ENCODE data around the gene KLF2. TPM values are rescaled to one million over a fixed set of nuclear protein-coding genes. Genes with fewer than 3 reads are reported as not detected.
A peak's percentile ranks its signal among the peaks of the same experiment; 100 is the strongest.

The KLF2 gene
- total RNA-seq, 1 donor from 2014 or later, result 252 TPM

DNA sequence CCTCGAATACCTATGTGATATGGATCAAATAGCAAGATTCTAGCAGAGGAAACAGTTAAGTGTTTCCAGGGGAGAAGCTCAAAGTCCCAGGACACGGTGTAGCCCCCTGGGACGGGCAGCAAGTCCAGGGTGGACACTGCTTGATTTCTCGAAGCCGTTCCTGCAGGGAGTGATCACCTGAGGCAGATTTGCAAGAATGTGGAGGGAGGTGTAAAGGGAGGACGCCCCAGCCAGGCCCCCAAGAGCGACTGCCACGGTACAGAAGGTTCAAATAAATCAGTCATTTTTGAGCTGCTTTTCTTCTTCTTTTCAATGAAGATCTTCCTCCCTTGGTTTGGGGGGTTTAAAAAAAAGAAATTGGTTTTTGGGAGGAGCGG, 41.4 kb downstream of the KLF2 start:
- no peak for DNase-seq (ENCODE audit: extremely low spot score in 2 of 2)
- intact Hi-C loops (cut with DNase I), result no loop called here
- TF ChIP-seq POLR2AphosphoS5 (IDR thresholded peaks at IDR 0.05; ENCODE audit: insufficient read depth in 1 of 2, low read depth in 1 of 2) (no peak), POLR2A (IDR thresholded peaks at IDR 0.05) (no peak)
- TF ChIP-seq, protein P1, sequence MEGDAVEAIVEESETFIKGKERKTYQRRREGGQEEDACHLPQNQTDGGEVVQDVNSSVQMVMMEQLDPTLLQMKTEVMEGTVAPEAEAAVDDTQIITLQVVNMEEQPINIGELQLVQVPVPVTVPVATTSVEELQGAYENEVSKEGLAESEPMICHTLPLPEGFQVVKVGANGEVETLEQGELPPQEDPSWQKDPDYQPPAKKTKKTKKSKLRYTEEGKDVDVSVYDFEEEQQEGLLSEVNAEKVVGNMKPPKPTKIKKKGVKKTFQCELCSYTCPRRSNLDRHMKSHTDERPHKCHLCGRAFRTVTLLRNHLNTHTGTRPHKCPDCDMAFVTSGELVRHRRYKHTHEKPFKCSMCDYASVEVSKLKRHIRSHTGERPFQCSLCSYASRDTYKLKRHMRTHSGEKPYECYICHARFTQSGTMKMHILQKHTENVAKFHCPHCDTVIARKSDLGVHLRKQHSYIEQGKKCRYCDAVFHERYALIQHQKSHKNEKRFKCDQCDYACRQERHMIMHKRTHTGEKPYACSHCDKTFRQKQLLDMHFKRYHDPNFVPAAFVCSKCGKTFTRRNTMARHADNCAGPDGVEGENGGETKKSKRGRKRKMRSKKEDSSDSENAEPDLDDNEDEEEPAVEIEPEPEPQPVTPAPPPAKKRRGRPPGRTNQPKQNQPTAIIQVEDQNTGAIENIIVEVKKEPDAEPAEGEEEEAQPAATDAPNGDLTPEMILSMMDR (IDR thresholded peaks at IDR 0.05), result no peak
- Histone ChIP-seq H3K9me3 (no peaks in the 10 kb centered on the region), H3K27ac (peak overlapping the region; percentile 52), H3K4me1 (peaks cover 15% of the 10 kb centered on the region), H3K4me3 (no peak overlapping the region), H3K36me3 (no peaks in the 10 kb centered on the region), H3K27me3 (no peaks in the 10 kb centered on the region)

DNA sequence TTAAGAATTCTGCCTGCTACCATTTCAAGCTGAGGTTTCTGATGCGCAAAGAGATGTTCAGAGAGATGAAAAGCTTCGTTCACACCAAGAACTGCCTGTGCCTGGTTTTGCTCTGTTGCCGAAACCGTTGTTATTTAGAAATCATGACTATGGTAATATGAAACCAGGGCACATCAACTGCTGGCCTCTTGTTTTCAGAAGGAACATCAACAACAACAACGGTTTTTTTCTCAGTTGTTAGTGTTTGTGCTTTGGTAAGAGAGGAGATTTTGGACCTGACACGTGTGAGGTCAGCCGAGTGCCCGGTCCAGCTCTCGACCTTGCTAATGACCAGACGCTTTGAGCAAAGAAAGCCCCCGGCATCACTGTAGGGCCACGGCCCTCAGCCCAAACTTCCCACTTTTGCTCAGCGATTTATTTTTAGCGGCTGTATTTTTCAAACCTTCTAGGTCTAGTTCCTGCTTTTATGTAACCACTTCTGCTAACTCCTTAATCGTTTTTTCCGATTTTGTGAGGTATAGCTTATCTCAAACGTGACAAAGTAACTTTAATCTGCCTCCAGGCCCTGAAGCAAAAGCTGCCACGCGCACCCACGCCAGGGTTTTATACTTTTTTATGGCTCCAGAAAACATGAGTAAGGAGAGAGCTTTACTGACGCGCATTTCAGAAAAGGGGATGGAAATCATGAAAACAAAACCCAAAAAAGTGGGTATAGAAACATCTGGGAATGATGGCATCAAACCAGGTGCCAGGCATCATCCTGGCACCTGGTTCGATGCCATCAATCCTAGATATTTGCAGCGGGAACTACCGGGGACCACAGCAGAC, 42.0 kb downstream of the KLF2 start:
- TF ChIP-seq POLR2A (IDR thresholded peaks at IDR 0.05) (no peak), POLR2AphosphoS5 (IDR thresholded peaks at IDR 0.05; ENCODE audit: insufficient read depth in 1 of 2, low read depth in 1 of 2) (peak in 1 of 2 donors; percentile 34)
- Histone ChIP-seq H3K9me3 (no peaks in the 10 kb centered on the region), H3K4me1 (peaks cover 16% of the 10 kb centered on the region), H3K4me3 (no peak overlapping the region), H3K36me3 (peaks cover 0 to 3% of the 10 kb centered on the region in 2 donors), H3K27ac (peak overlapping the region; percentile 52), H3K27me3 (no peaks in the 10 kb centered on the region)
- no peak for DNase-seq (ENCODE audit: extremely low spot score in 2 of 2)
- intact Hi-C loops (cut with DNase I), result no loop called here

DNA sequence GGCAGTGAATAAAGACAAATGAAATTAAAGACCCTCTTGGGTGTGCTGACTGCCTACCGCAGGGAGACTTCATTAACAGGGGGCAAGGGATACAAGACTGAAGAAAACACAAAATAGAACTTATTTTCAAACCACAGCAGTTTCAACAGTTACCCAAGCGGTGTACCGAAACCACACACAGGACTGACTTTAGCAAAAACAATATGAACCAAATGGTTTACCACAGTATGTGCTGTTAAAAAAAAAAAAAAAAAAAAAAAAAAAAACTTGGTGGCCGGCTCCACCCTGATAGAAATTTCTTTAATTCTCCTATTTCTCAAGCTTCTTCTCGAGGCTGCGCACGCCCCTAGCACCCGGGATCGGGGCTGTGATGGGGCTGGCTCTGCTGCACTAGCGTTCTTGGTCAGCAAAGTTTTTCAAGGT, 42.6 kb downstream of the KLF2 start:
- no peaks in the 10 kb centered on the region for H3K27me3 ChIP-seq
- H3K36me3 ChIP-seq, result peaks cover 0 to 3% of the 10 kb centered on the region in 2 donors
- TF ChIP-seq POLR2A (IDR thresholded peaks at IDR 0.05) (no peak), POLR2AphosphoS5 (IDR thresholded peaks at IDR 0.05; ENCODE audit: insufficient read depth in 1 of 2, low read depth in 1 of 2) (no peak)
- TF ChIP-seq, protein P1 (IDR thresholded peaks at IDR 0.05), result no peak
- no peak overlapping the region for H3K27ac ChIP-seq
- no peak overlapping the region for H3K4me3 ChIP-seq
- DNase-seq (ENCODE audit: extremely low spot score in 2 of 2), result no peak
- intact Hi-C loops (cut with DNase I), result no loop called here
- no peaks in the 10 kb centered on the region for H3K9me3 ChIP-seq
- peaks cover 22% of the 10 kb centered on the region for H3K4me1 ChIP-seq

DNA sequence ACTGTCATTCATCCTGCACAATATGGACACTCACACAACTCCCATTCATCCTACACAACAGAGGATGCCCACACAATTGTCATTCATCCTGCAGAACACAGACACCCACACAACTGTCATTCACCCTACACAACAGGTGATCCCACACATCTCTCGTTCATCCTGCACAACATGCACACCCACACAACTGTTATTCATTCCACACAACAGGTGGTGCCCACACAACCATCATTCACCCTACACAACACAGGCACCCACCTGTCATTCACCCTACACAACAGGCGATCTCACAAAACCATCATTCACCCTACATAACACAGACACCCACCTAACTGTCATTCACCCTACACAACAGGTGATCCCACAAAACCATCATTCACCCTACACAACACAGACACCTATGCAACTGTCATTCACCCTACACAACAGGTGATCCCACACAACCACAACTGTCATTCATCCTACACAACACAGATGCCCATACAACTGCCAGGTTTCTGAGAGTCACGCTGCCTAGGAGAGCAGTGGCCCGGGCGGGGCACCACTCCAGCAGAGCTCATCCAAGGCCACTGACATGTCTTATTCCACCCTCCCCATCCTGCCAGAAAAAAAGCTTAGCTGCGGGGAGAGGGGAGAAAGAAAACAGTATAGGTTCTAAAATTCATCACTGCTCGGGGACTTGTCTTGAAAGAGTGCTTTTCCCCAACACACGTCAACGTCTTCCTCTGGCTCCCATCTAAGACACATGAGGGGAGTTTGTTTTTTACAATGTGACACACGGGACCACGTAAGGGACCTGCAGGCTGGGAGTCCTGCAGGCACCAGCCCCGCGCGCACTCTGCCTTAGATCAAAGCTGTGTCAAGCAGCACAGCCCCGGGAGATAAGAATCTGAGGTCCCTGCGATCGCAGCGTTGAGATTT, 44.0 kb downstream of the KLF2 start:
- Histone ChIP-seq H3K4me1 (peaks cover 31% of the 10 kb centered on the region), H3K27me3 (no peaks in the 10 kb centered on the region), H3K9me3 (no peaks in the 10 kb centered on the region), H3K36me3 (peaks cover 0 to 3% of the 10 kb centered on the region in 2 donors), H3K27ac (no peak overlapping the region), H3K4me3 (no peak overlapping the region)
- TF ChIP-seq POLR2AphosphoS5 (IDR thresholded peaks at IDR 0.05; ENCODE audit: insufficient read depth in 1 of 2, low read depth in 1 of 2) (no peak), POLR2A (IDR thresholded peaks at IDR 0.05) (no peak)
- TF ChIP-seq, protein P1 (IDR thresholded peaks at IDR 0.05), result no peak
- DNase-seq (ENCODE audit: extremely low spot score in 2 of 2), result no peak
- intact Hi-C loops (cut with DNase I), result no loop called here

DNA sequence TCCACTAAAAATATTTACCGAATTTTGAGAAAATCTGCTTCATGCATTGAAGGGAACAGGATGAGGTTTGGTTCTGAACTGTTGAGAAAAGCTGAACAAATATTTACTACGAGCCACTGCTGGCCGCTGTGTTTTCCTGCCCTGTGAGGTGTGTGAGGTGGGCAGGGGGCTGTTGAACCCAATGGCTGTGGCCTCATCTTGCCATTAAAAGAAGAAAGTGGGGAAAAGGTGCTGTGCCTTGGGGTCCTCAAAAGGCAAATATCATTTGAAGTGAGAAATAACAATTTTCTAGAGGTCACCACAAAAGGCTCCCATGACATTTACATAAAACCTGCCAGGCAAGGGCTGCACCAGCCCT, 44.7 kb downstream of the KLF2 start:
- Histone ChIP-seq H3K4me3 (no peak overlapping the region), H3K4me1 (peaks cover 34% of the 10 kb centered on the region), H3K27me3 (no peaks in the 10 kb centered on the region), H3K36me3 (peaks cover 0 to 3% of the 10 kb centered on the region in 2 donors), H3K27ac (no peak overlapping the region), H3K9me3 (no peaks in the 10 kb centered on the region)
- intact Hi-C loops (cut with DNase I), result no loop called here
- DNase-seq (ENCODE audit: extremely low spot score in 2 of 2), result no peak
- no peak for TF ChIP-seq POLR2A (IDR thresholded peaks at IDR 0.05)
- TF ChIP-seq, protein P1 (IDR thresholded peaks at IDR 0.05), result no peak
- no peak for TF ChIP-seq POLR2AphosphoS5 (IDR thresholded peaks at IDR 0.05; ENCODE audit: insufficient read depth in 1 of 2, low read depth in 1 of 2)
